Measurements from ENCODE around the gene CD99L2.

The CD99L2 gene

GRCh38 chrX:150766351-150767044 lies 132.0 kb downstream of the CD99L2 start:
- Histone ChIP-seq H3K27ac (ENCODE audit: low read depth, low read length) (no peak overlapping the region), H3K36me3 (ENCODE audit: control insufficient read depth in 1 of 2, insufficient read depth in 2 of 2, low read length in 2 of 2) (peaks cover 3 to 14% of the 10 kb centered on the region in 2 experiments), H3K4me1 (ENCODE audit: control insufficient read depth in 1 of 2, insufficient read depth in 2 of 2, low read length in 2 of 2) (peaks cover 0 to 8% of the 10 kb centered on the region in 2 experiments), H3K79me2 (ENCODE audit: control insufficient read depth, insufficient read depth, low read length, poor library complexity) (no peaks in the 10 kb centered on the region), H3K9ac (ENCODE audit: low read length) (no peak overlapping the region), H3K18ac (ENCODE audit: low read length) (no peak overlapping the region), H3K14ac (ENCODE audit: low read length) (no peak overlapping the region), H3K23ac (ENCODE audit: low read length) (no peak overlapping the region), H2BK5ac (ENCODE audit: low read depth, low read length, poor library complexity) (no peak overlapping the region), H2BK12ac (ENCODE audit: low read length) (no peak overlapping the region), H3K4me3 (ENCODE audit: low read depth, low read length) (no peak overlapping the region), H4K91ac (ENCODE audit: low read depth, low read length) (no peak overlapping the region), H3K4me2 (ENCODE audit: low read length) (no peak overlapping the region), H4K12ac (ENCODE audit: low read depth, low read length) (no peak overlapping the region), H3K79me1 (ENCODE audit: low read length) (no peaks in the 10 kb centered on the region), H3K9me3 (ENCODE audit: insufficient read depth, low read depth, low read length) (no peaks in the 10 kb centered on the region), H4K8ac (ENCODE audit: low read depth, low read length) (no peak overlapping the region), H3K4ac (ENCODE audit: low read depth, low read length) (no peak overlapping the region), H2BK120ac (ENCODE audit: insufficient read depth, low read length, poor library complexity) (no peak overlapping the region), H2AK5ac (ENCODE audit: low read length) (no peak overlapping the region), H2AFZ (ENCODE audit: insufficient read depth, low read length, poor library complexity) (no peak overlapping the region), H3K27me3 (ENCODE audit: insufficient read depth, low read length) (no peaks in the 10 kb centered on the region)
- no CpG with 5 or more reads among the region's 13 CpGs for WGBS (ENCODE audit: extremely low coverage, insufficient coverage, insufficient read length)
- DNase-seq = peak; percentile 34 to 42

- Histone ChIP-seq H4K12ac (ENCODE audit: low read depth, low read length) (no peak overlapping the region), H3K4me3 (ENCODE audit: low read depth, low read length) (no peak overlapping the region), H3K18ac (ENCODE audit: low read length) (no peak overlapping the region), H3K27ac (ENCODE audit: low read depth, low read length) (no peak overlapping the region), H3K4me1 (ENCODE audit: control insufficient read depth in 1 of 2, insufficient read depth in 2 of 2, low read length in 2 of 2) (peaks cover 0 to 8% of the 10 kb centered on the region in 2 experiments), H3K4me2 (ENCODE audit: low read length) (no peak overlapping the region), H3K9ac (ENCODE audit: low read length) (no peak overlapping the region), H2AFZ (ENCODE audit: insufficient read depth, low read length, poor library complexity) (no peak overlapping the region), H4K8ac (ENCODE audit: low read depth, low read length) (no peak overlapping the region), H2BK120ac (ENCODE audit: insufficient read depth, low read length, poor library complexity) (no peak overlapping the region), H3K27me3 (ENCODE audit: insufficient read depth, low read length) (no peaks in the 10 kb centered on the region), H2BK5ac (ENCODE audit: low read depth, low read length, poor library complexity) (no peak overlapping the region), H3K23ac (ENCODE audit: low read length) (no peak overlapping the region), H3K4ac (ENCODE audit: low read depth, low read length) (no peak overlapping the region), H3K79me1 (ENCODE audit: low read length) (no peaks in the 10 kb centered on the region), H3K9me3 (ENCODE audit: insufficient read depth, low read depth, low read length) (no peaks in the 10 kb centered on the region), H3K36me3 (ENCODE audit: control insufficient read depth in 1 of 2, insufficient read depth in 2 of 2, low read length in 2 of 2) (peaks cover 3 to 14% of the 10 kb centered on the region in 2 experiments), H4K91ac (ENCODE audit: low read depth, low read length) (no peak overlapping the region), H3K79me2 (ENCODE audit: control insufficient read depth, insufficient read depth, low read length, poor library complexity) (no peaks in the 10 kb centered on the region), H2AK5ac (ENCODE audit: low read length) (no peak overlapping the region), H3K14ac (ENCODE audit: low read length) (no peak overlapping the region), H2BK12ac (ENCODE audit: low read length) (no peak overlapping the region)
- DNase-seq = peak; percentile 3 to 8
- WGBS (ENCODE audit: extremely low coverage, insufficient coverage, insufficient read length) = no CpG with 5 or more reads among the region's 19 CpGs
These were observed 132.6 kb downstream of the CD99L2 start for GRCh38 chrX:150765782-150766350.

GRCh38 chrX:150765237-150765636 lies 133.2 kb downstream of the CD99L2 start:
- no peak overlapping the region for H2BK12ac ChIP-seq (ENCODE audit: low read length)
- H3K4ac ChIP-seq (ENCODE audit: low read depth, low read length) = no peak overlapping the region
- no peaks in the 10 kb centered on the region for H3K9me3 ChIP-seq (ENCODE audit: insufficient read depth, low read depth, low read length)
- no peak overlapping the region for H4K12ac ChIP-seq (ENCODE audit: low read depth, low read length)
- no peak overlapping the region for H4K8ac ChIP-seq (ENCODE audit: low read depth, low read length)
- H2AK5ac ChIP-seq (ENCODE audit: low read length) = no peak overlapping the region
- no peak overlapping the region for H3K4me2 ChIP-seq (ENCODE audit: low read length)
- H3K27ac ChIP-seq (ENCODE audit: low read depth, low read length) = no peak overlapping the region
- H4K91ac ChIP-seq (ENCODE audit: low read depth, low read length) = no peak overlapping the region
- peaks cover 0 to 8% of the 10 kb centered on the region in 2 experiments for H3K4me1 ChIP-seq (ENCODE audit: control insufficient read depth in 1 of 2, insufficient read depth in 2 of 2, low read length in 2 of 2)
- H3K79me2 ChIP-seq (ENCODE audit: control insufficient read depth, insufficient read depth, low read length, poor library complexity) = no peaks in the 10 kb centered on the region
- no peak overlapping the region for H3K14ac ChIP-seq (ENCODE audit: low read length)
- DNase-seq = no peak
- no peak overlapping the region for H2BK5ac ChIP-seq (ENCODE audit: low read depth, low read length, poor library complexity)
- H3K18ac ChIP-seq (ENCODE audit: low read length) = no peak overlapping the region
- no peak overlapping the region for H3K23ac ChIP-seq (ENCODE audit: low read length)
- no peak overlapping the region for H3K4me3 ChIP-seq (ENCODE audit: low read depth, low read length)
- no peaks in the 10 kb centered on the region for H3K27me3 ChIP-seq (ENCODE audit: insufficient read depth, low read length)
- H3K36me3 ChIP-seq (ENCODE audit: control insufficient read depth in 1 of 2, insufficient read depth in 2 of 2, low read length in 2 of 2) = peaks cover 3 to 14% of the 10 kb centered on the region in 2 experiments
- H3K9ac ChIP-seq (ENCODE audit: low read length) = no peak overlapping the region
- H3K79me1 ChIP-seq (ENCODE audit: low read length) = no peaks in the 10 kb centered on the region
- no peak overlapping the region for H2AFZ ChIP-seq (ENCODE audit: insufficient read depth, low read length, poor library complexity)
- H2BK120ac ChIP-seq (ENCODE audit: insufficient read depth, low read length, poor library complexity) = no peak overlapping the region
- no CpG with 5 or more reads among the region's 9 CpGs for WGBS (ENCODE audit: extremely low coverage, insufficient coverage, insufficient read length)

GRCh38 chrX:150763810-150764209 lies 134.7 kb downstream of the CD99L2 start:
- Histone ChIP-seq H4K12ac (ENCODE audit: low read depth, low read length) (no peak overlapping the region), H3K18ac (ENCODE audit: low read length) (no peak overlapping the region), H2BK5ac (ENCODE audit: low read depth, low read length, poor library complexity) (no peak overlapping the region), H3K4me2 (ENCODE audit: low read length) (no peak overlapping the region), H4K91ac (ENCODE audit: low read depth, low read length) (no peak overlapping the region), H3K9me3 (ENCODE audit: insufficient read depth, low read depth, low read length) (no peaks in the 10 kb centered on the region), H3K27me3 (ENCODE audit: insufficient read depth, low read length) (no peaks in the 10 kb centered on the region), H3K14ac (ENCODE audit: low read length) (no peak overlapping the region), H2BK12ac (ENCODE audit: low read length) (no peak overlapping the region), H3K79me2 (ENCODE audit: control insufficient read depth, insufficient read depth, low read length, poor library complexity) (no peaks in the 10 kb centered on the region), H2AK5ac (ENCODE audit: low read length) (no peak overlapping the region), H3K4me3 (ENCODE audit: low read depth, low read length) (no peak overlapping the region), H4K8ac (ENCODE audit: low read depth, low read length) (no peak overlapping the region), H2BK120ac (ENCODE audit: insufficient read depth, low read length, poor library complexity) (no peak overlapping the region), H3K4ac (ENCODE audit: low read depth, low read length) (no peak overlapping the region), H3K9ac (ENCODE audit: low read length) (no peak overlapping the region), H3K4me1 (ENCODE audit: control insufficient read depth in 1 of 2, insufficient read depth in 2 of 2, low read length in 2 of 2) (peaks cover 0 to 11% of the 10 kb centered on the region in 2 experiments), H3K79me1 (ENCODE audit: low read length) (no peaks in the 10 kb centered on the region), H3K23ac (ENCODE audit: low read length) (no peak overlapping the region), H3K36me3 (ENCODE audit: control insufficient read depth in 1 of 2, insufficient read depth in 2 of 2, low read length in 2 of 2) (peaks cover 7 to 18% of the 10 kb centered on the region in 2 experiments), H2AFZ (ENCODE audit: insufficient read depth, low read length, poor library complexity) (no peak overlapping the region), H3K27ac (ENCODE audit: low read depth, low read length) (no peak overlapping the region)
- peak; percentile 62 to 64 for DNase-seq
- no CpG with 5 or more reads among the region's 9 CpGs for WGBS (ENCODE audit: extremely low coverage, insufficient coverage, insufficient read length)
